ENCODE results near the gene ADCY2.
"Not testable (repeated sequence)": the region's sequence is repeated elsewhere in the genome, so short reads cannot be mapped to it uniquely, and the experiment has no call there.

Gene ADCY2

GRCh38 chr5:7396713-7397454 lies 946 bp downstream of the ADCY2 start:
- peak; percentile 26 for DNase-seq

- no peak for DNase-seq
These were observed 2.0 kb downstream of the ADCY2 start for GRCh38 chr5:7397937-7398336.

- no peak for DNase-seq
These were observed 2.8 kb downstream of the ADCY2 start for GRCh38 chr5:7398596-7399280.

GRCh38 chr5:7405277-7405676 lies 9.3 kb downstream of the ADCY2 start:
- DNase-seq, result no peak

- DNase-seq, result no peak
These were observed 15.1 kb downstream of the ADCY2 start for GRCh38 chr5:7410936-7411511.

GRCh38 chr5:7412409-7412808 lies 16.5 kb downstream of the ADCY2 start:
- no peak for DNase-seq

- no peak for DNase-seq
These were observed 19.2 kb downstream of the ADCY2 start for GRCh38 chr5:7415123-7415522.

- no peak for DNase-seq
These were observed 19.9 kb downstream of the ADCY2 start for GRCh38 chr5:7415587-7416535.

- no peak for DNase-seq
These were observed 22.3 kb downstream of the ADCY2 start for GRCh38 chr5:7418276-7418675.

- no peak for DNase-seq
These were observed 23.4 kb downstream of the ADCY2 start for GRCh38 chr5:7419367-7419766.

- no peak for DNase-seq
These were observed 23.9 kb downstream of the ADCY2 start for GRCh38 chr5:7419846-7420245.

- DNase-seq, result no peak
These were observed 24.8 kb downstream of the ADCY2 start for GRCh38 chr5:7420510-7421280.

GRCh38 chr5:7422316-7423106 lies 26.6 kb downstream of the ADCY2 start:
- DNase-seq, result no peak

- DNase-seq, result not testable (repeated sequence)
These were observed 27.3 kb downstream of the ADCY2 start for GRCh38 chr5:7423231-7423630.

- DNase-seq, result no peak
These were observed 29.9 kb downstream of the ADCY2 start for GRCh38 chr5:7425830-7426229.

GRCh38 chr5:7426284-7426683 lies 30.3 kb downstream of the ADCY2 start:
- no peak for DNase-seq

GRCh38 chr5:7434914-7435313 lies 39.0 kb downstream of the ADCY2 start:
- no peak for DNase-seq

- no peak for DNase-seq
These were observed 39.6 kb downstream of the ADCY2 start for GRCh38 chr5:7435503-7435902.

GRCh38 chr5:7436521-7436920 lies 40.6 kb downstream of the ADCY2 start:
- DNase-seq, result no peak

- DNase-seq, result no peak
These were observed 41.9 kb downstream of the ADCY2 start for GRCh38 chr5:7437836-7438235.

GRCh38 chr5:7445068-7445467 lies 49.1 kb downstream of the ADCY2 start:
- DNase-seq, result no peak

All from NCI-H2171 treated with DMSO at 0.1 percent for 48 hours (cell line).